Spleen (tissue), 11 donors: ENCODE measurements around the gene GOLGA7B. TPM values are rescaled to one million over a fixed set of nuclear protein-coding genes. Genes with fewer than 3 reads are reported as not detected.
A peak's percentile ranks its signal among the peaks of the same experiment; 100 is the strongest.

Experiments used
- DNase-seq: peaks from one replicate; pipeline ENCODE4 v3.0.0-alpha.2; 2020
- H3K27ac ChIP-seq, 8 donors: fragments of 200-600 bp; sonication (generic) in 7 of 8; 1 replicate in 4 of 8; 2 replicates in 4 of 8; pipeline versions ENCODE4 v1.5.0 to v1.8.0; 2016 to 2021; ENCODE audit warnings: inconsistent platforms in 4 of 8, mild to moderate bottlenecking in 4 of 8, moderate library complexity in 1 of 8
- H3K27me3 ChIP-seq, 7 donors: fragments of 200-600 bp; sonication (generic) in 6 of 7; replicated peaks in 1 of 7; 1 replicate in 4 of 7; 2 replicates in 3 of 7; pipeline versions ENCODE4 v1.5.0 to v1.8.0; 2016 to 2021; ENCODE audit warnings: inconsistent platforms in 3 of 7, mild to moderate bottlenecking in 1 of 7
- H3K36me3 ChIP-seq, 6 donors: fragments of 200-600 bp; sonication (generic) in 5 of 6; 1 replicate in 4 of 6; 2 replicates in 2 of 6; pipeline versions ENCODE4 v1.5.0 to v1.8.0; 2016 to 2021; ENCODE audit warnings: inconsistent platforms in 2 of 6
- H3K4me1 ChIP-seq, 6 donors: fragments of 200-600 bp; sonication (generic) in 5 of 6; 1 replicate in 3 of 6; 2 replicates in 3 of 6; pipeline versions ENCODE4 v1.5.0 to v1.8.0; 2016 to 2021; ENCODE audit warnings: inconsistent platforms in 3 of 6
- H3K4me3 ChIP-seq, 8 donors: fragments of 200-600 bp; sonication (generic) in 7 of 8; 1 replicate in 4 of 8; 2 replicates in 4 of 8; pipeline versions ENCODE4 v1.5.0 to v1.8.0; 2016 to 2021; ENCODE audit warnings: inconsistent platforms in 4 of 8, mild to moderate bottlenecking in 4 of 8, moderate library complexity in 2 of 8
- H3K9me3 ChIP-seq, 8 donors: fragments of 200-600 bp; sonication (generic) in 7 of 8; 1 replicate in 4 of 8; 2 replicates in 4 of 8; pipeline versions ENCODE4 v1.5.0 to v1.8.0; 2016 to 2021; ENCODE audit warnings: inconsistent platforms in 4 of 8
- POLR2A ChIP-seq, 3 donors: fragments of 450-650 bp; IDR thresholded peaks; one replicate each; pipeline ENCODE4 v1.5.1; 2017; ENCODE audit warnings: antibody characterized with exemption in 3 of 3, mild to moderate bottlenecking in 1 of 3
- POLR2AphosphoS5 ChIP-seq, 3 donors: sonication (generic); formaldehyde crosslinking; IDR thresholded peaks; one replicate each; pipeline ENCODE4 v1.5.1; 2017; ENCODE audit warnings: antibody characterized with exemption in 3 of 3
- WGBS, 5 donors: extraction: QIAGEN DNeasy Blood & Tissue Kit in 3 of 5; methylation state at CpG; one replicate each; pipeline versions ENCODE4 v1.1.5 to v1.1.7; 2013 to 2018; 5-methylcytosine and 5-hydroxymethylcytosine counted together
- intact Hi-C: fragments of 100-400 bp; cut with DNase I; formaldehyde crosslinking; loops from one replicate; pipeline ENCODE4 v1.15.0; 2023; ENCODE audit warnings: low total_unique reads
- polyA plus RNA-seq, 3 donors: library from polyadenylated mRNA; stranded (reverse); fragments of 200-250 nt; gene quantifications; one replicate each; pipeline ENCODE4 v1.2.1, GENCODE V29; 2013
- total RNA-seq, 7 donors: library from RNA; depleted of rRNA in 3 of 7; stranded (reverse); fragments of >200 nt in 3 of 7; fragmentation: NEBNext Ultra II Directional in 4 of 7; extraction: Animal tissue kit (Norgen Biotek cat#: 25700) in 4 of 7; gene quantifications; one replicate each; pipeline versions ENCODE4 v1.1.0 to v1.2.1, GENCODE V29; 2016 to 2021
- TF ChIP-seq, protein P1 (sequence below), 11 experiments: fragments of 200-600 bp in 7 of 11; fragments of 450-650 bp in 4 of 11; sonication (generic) in 4 of 11; IDR thresholded peaks in 8 of 11; conservative IDR thresholded peaks in 3 of 11; 1 replicate in 7 of 11; 2 replicates in 4 of 11; pipeline versions ENCODE4 v1.4.0 to v1.8.0; 2016 to 2021; ENCODE audit warnings: antibody characterized with exemption in 11 of 11, inconsistent platforms in 4 of 11, mild to moderate bottlenecking in 1 of 11
- donor health status: healthy with polysubstance abuse.
- donor health status: DM: no; HTN: no; CAD: no; lungs with moderate emphysema.
- donor health status: DM: no; HTN: no; CAD: no.
- donor health status: Bipolar disorder and iron deficiency.
- donor health status: healthy.
- donor health status: DM: no; HTN: no; CAD: no.
- donor health status: DM: yes; HTN: yes; CAD: no.

The GOLGA7B gene
- total and polyA plus RNA-seq, 10 donors: 0.27 to 1.0 (median 0.52) TPM

- Histone ChIP-seq H3K27ac (no peak overlapping the region), H3K36me3 (no peaks in the 10 kb centered on the region), H3K27me3 (peaks cover 0 to 61% (median 0%) of the 10 kb centered on the region in 7 donors), H3K4me1 (no peaks in the 10 kb centered on the region), H3K9me3 (no peaks in the 10 kb centered on the region), H3K4me3 (no peak overlapping the region)
- 78 to 88% (median 84%) methylated on average over 2 of the region's 2 CpGs for WGBS, 5 donors
- DNase-seq: no peak
- intact Hi-C loops: no loop called here
- TF ChIP-seq POLR2AphosphoS5 (IDR thresholded peaks at IDR 0.05) (no peak), POLR2A (IDR thresholded peaks at IDR 0.05) (no peak)
- TF ChIP-seq, protein P1, sequence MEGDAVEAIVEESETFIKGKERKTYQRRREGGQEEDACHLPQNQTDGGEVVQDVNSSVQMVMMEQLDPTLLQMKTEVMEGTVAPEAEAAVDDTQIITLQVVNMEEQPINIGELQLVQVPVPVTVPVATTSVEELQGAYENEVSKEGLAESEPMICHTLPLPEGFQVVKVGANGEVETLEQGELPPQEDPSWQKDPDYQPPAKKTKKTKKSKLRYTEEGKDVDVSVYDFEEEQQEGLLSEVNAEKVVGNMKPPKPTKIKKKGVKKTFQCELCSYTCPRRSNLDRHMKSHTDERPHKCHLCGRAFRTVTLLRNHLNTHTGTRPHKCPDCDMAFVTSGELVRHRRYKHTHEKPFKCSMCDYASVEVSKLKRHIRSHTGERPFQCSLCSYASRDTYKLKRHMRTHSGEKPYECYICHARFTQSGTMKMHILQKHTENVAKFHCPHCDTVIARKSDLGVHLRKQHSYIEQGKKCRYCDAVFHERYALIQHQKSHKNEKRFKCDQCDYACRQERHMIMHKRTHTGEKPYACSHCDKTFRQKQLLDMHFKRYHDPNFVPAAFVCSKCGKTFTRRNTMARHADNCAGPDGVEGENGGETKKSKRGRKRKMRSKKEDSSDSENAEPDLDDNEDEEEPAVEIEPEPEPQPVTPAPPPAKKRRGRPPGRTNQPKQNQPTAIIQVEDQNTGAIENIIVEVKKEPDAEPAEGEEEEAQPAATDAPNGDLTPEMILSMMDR (IDR thresholded peaks at IDR 0.05 in 8 of 11, conservative IDR thresholded peaks at IDR 0.05 in 3 of 11): no peak
These were observed 43.3 kb downstream of the GOLGA7B start for GRCh38 chr10:97892939-97893338.

- no peaks in the 10 kb centered on the region for H3K36me3 ChIP-seq
- H3K9me3 ChIP-seq: no peaks in the 10 kb centered on the region
- TF ChIP-seq, protein P1 (IDR thresholded peaks at IDR 0.05 in 8 of 11, conservative IDR thresholded peaks at IDR 0.05 in 3 of 11): no peak
- TF ChIP-seq POLR2AphosphoS5 (IDR thresholded peaks at IDR 0.05): no peak
- TF ChIP-seq POLR2A (IDR thresholded peaks at IDR 0.05): no peak
- no peak overlapping the region for H3K4me3 ChIP-seq
- 77 to 87% (median 81%) methylated on average over 3 of the region's 3 CpGs for WGBS, 5 donors
- intact Hi-C loops: no loop called here
- no peak for DNase-seq
- peaks cover 0 to 51% (median 0%) of the 10 kb centered on the region in 7 donors for H3K27me3 ChIP-seq
- no peaks in the 10 kb centered on the region for H3K4me1 ChIP-seq
- H3K27ac ChIP-seq: no peak overlapping the region
These were observed 44.4 kb downstream of the GOLGA7B start for GRCh38 chr10:97894092-97894491.

- H3K36me3 ChIP-seq: no peaks in the 10 kb centered on the region
- no peaks in the 10 kb centered on the region for H3K9me3 ChIP-seq
- peaks cover 0 to 52% (median 0%) of the 10 kb centered on the region in 7 donors for H3K27me3 ChIP-seq
- peak; percentile 41 for DNase-seq
- H3K27ac ChIP-seq: no peak overlapping the region
- H3K4me1 ChIP-seq: no peaks in the 10 kb centered on the region
- 82 to 91% (median 86%) methylated on average over 13 of the region's 13 CpGs for WGBS, 5 donors
- intact Hi-C loops: no loop called here
- TF ChIP-seq, protein P1 (IDR thresholded peaks at IDR 0.05 in 8 of 11, conservative IDR thresholded peaks at IDR 0.05 in 3 of 11): no peak
- no peak for TF ChIP-seq POLR2AphosphoS5 (IDR thresholded peaks at IDR 0.05)
- H3K4me3 ChIP-seq: no peak overlapping the region
These were observed 45.4 kb downstream of the GOLGA7B start for GRCh38 chr10:97895084-97895483.

DNA sequence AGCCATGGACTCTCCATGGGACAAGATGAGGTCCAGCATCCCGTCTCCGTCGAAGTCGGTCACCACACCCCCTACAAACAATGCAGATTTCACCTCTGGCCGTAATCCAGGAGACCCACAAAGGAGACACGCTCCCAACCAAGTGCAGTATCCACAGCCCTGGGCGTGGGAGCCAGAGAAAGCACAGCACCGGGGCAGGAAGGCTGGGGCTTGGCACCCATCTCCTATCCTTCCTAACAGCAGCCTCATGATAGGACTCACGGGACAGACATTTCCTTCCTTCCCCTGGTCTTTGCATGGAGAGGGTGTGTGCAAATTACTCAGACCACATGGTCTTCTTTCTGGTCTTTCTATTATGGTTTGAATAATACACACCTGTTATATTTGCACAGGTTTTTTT is 46.3 kb downstream of the GOLGA7B start:
- peaks cover 0 to 52% (median 0%) of the 10 kb centered on the region in 7 donors for H3K27me3 ChIP-seq
- H3K4me1 ChIP-seq: no peaks in the 10 kb centered on the region
- H3K4me3 ChIP-seq: no peak overlapping the region
- WGBS, 5 donors: 45 to 60% (median 48%) methylated on average over 8 to 9 of the region's 9 CpGs
- TF ChIP-seq POLR2AphosphoS5 (IDR thresholded peaks at IDR 0.05): peak in 1 of 3 donors; percentile 19
- TF ChIP-seq, protein P1 (IDR thresholded peaks at IDR 0.05 in 8 of 11, conservative IDR thresholded peaks at IDR 0.05 in 3 of 11): no peak
- no peak for TF ChIP-seq POLR2A (IDR thresholded peaks at IDR 0.05)
- no peak overlapping the region for H3K27ac ChIP-seq
- no peaks in the 10 kb centered on the region for H3K9me3 ChIP-seq
- peak; percentile 49 for DNase-seq
- intact Hi-C loops: no loop called here
- H3K36me3 ChIP-seq: no peaks in the 10 kb centered on the region
